Measurements from ENCODE around the gene GLT6D1. TPM values are rescaled to one million over a fixed set of nuclear protein-coding genes. Genes with fewer than 3 reads are reported as not detected.

GLT6D1 gene
- total and polyA plus RNA-seq, 2 of the 13 experiments (the other 11 are each of a cell fraction or from before 2014, with no cell fraction given), result not detected

- in situ Hi-C loops (cut with HindIII; ENCODE audit: extremely low pct_ligation_motif_present, low pct_unique_long_range_greater_than_20kb), result no loop called here
- DNase-seq (ENCODE audit: low spot score), result no peak
- intact Hi-C loops (cut with micrococcal nuclease; ENCODE audit: unreplicated experiment), result no loop called here
- no peaks in the 10 kb centered on the region for H3K79me2 ChIP-seq (ENCODE audit: insufficient read depth, low read length)
- H3K9me3 ChIP-seq (ENCODE audit: low read length), result no peaks in the 10 kb centered on the region
- no peak overlapping the region for H3K4me2 ChIP-seq (ENCODE audit: low read depth, low read length)
- POLR2A ChIA-PET, result no interaction called here
- no peak for FAIRE-seq
- no peaks in the 10 kb centered on the region for H3K4me1 ChIP-seq (ENCODE audit: insufficient read depth, low read length)
- H4K20me1 ChIP-seq (ENCODE audit: insufficient read depth, low read length), result no peaks in the 10 kb centered on the region
- 49% methylated on average over 11 of the region's 11 CpGs for WGBS (ENCODE audit: low lambda C conversion rate)
- BruUV-seq (replicated peaks), result no TSS peak
- no peak overlapping the region for H3K4me3 ChIP-seq (replicated peaks in 1 of 3; ENCODE audit: insufficient read depth in 1 of 3, low read depth in 2 of 3, low read length in 3 of 3)
- ATAC-seq, result no peak
- H3K9ac ChIP-seq (ENCODE audit: insufficient read depth, low read depth, low read length), result no peak overlapping the region
- no peaks in the 10 kb centered on the region for H3K36me3 ChIP-seq (replicated peaks in 1 of 2; ENCODE audit: control insufficient read depth in 1 of 2, insufficient read depth in 2 of 2, low read length in 2 of 2)
- peaks cover 9 to 42% of the 10 kb centered on the region in 2 experiments; a peak in 4 of 5 replicates for H3K27me3 ChIP-seq (ENCODE audit: control insufficient read depth in 1 of 2, insufficient read depth in 2 of 2, low read length in 2 of 2)
- CTCF ChIA-PET (ENCODE audit: low intra/inter-chr PET ratio, low total read pairs), result no interaction called here
- no peak overlapping the region for H3K27ac ChIP-seq (ENCODE audit: extremely low read length, insufficient read depth, low read length)
- H2AFZ ChIP-seq (ENCODE audit: low read length), result no peak overlapping the region
- no peak for TF ChIP-seq NONO (IDR thresholded peaks at IDR 0.05)
- no peak for TF ChIP-seq NONO (CRISPR knock-in tag; conservative IDR thresholded peaks at IDR 0.05)
- TF ChIP-seq MLX (CRISPR knock-in tag; IDR thresholded peaks at IDR 0.05), result no peak
These were observed 32.5 kb downstream of the GLT6D1 start for GRCh38 chr9:135606885-135607259.

- Histone ChIP-seq H3K36me3 (replicated peaks in 1 of 2; ENCODE audit: control insufficient read depth in 1 of 2, insufficient read depth in 2 of 2, low read length in 2 of 2) (no peaks in the 10 kb centered on the region), H3K79me2 (ENCODE audit: insufficient read depth, low read length) (no peaks in the 10 kb centered on the region), H3K27me3 (ENCODE audit: control insufficient read depth in 1 of 2, insufficient read depth in 2 of 2, low read length in 2 of 2) (peaks cover 8 to 37% of the 10 kb centered on the region in 2 experiments; a peak in 4 of 5 replicates), H3K4me3 (replicated peaks in 1 of 3; ENCODE audit: insufficient read depth in 1 of 3, low read depth in 2 of 3, low read length in 3 of 3) (no peak overlapping the region), H3K27ac (ENCODE audit: extremely low read length, insufficient read depth, low read length) (no peak overlapping the region), H3K9ac (ENCODE audit: insufficient read depth, low read depth, low read length) (no peak overlapping the region), H3K4me2 (ENCODE audit: low read depth, low read length) (no peak overlapping the region), H4K20me1 (ENCODE audit: insufficient read depth, low read length) (no peaks in the 10 kb centered on the region), H2AFZ (ENCODE audit: low read length) (no peak overlapping the region), H3K9me3 (ENCODE audit: low read length) (no peaks in the 10 kb centered on the region), H3K4me1 (ENCODE audit: insufficient read depth, low read length) (no peaks in the 10 kb centered on the region)
- intact Hi-C loops (cut with micrococcal nuclease; ENCODE audit: unreplicated experiment), result no loop called here
- no TSS peak for BruUV-seq (replicated peaks)
- POLR2A ChIA-PET, result no interaction called here
- ATAC-seq, result no peak
- in situ Hi-C loops (cut with HindIII; ENCODE audit: extremely low pct_ligation_motif_present, low pct_unique_long_range_greater_than_20kb), result no loop called here
- CTCF ChIA-PET (ENCODE audit: low intra/inter-chr PET ratio, low total read pairs), result no interaction called here
- FAIRE-seq, result no peak
- 20% methylated on average over 7 of the region's 14 CpGs for WGBS (ENCODE audit: low lambda C conversion rate)
- no peak for DNase-seq (ENCODE audit: low spot score)
- TF ChIP-seq ATF1 (CRISPR knock-in tag; IDR thresholded peaks at IDR 0.05), result no peak
- no peak for TF ChIP-seq ZNF558 (CRISPR knock-in tag; IDR thresholded peaks at IDR 0.05; ENCODE audit: borderline replicate concordance)
- no peak for TF ChIP-seq KAT8 (CRISPR knock-in tag; IDR thresholded peaks at IDR 0.05)
- TF ChIP-seq ZNF577 (CRISPR knock-in tag; IDR thresholded peaks at IDR 0.05; ENCODE audit: borderline replicate concordance, low read depth), result no peak
- no peak for TF ChIP-seq ELF4 (CRISPR knock-in tag; IDR thresholded peaks at IDR 0.05; ENCODE audit: borderline replicate concordance)
- TF ChIP-seq ZNF280D (CRISPR knock-in tag; IDR thresholded peaks at IDR 0.05), result no peak
- TF ChIP-seq ZNF430 (CRISPR knock-in tag; IDR thresholded peaks at IDR 0.05), result no peak
- no peak for TF ChIP-seq NONO (IDR thresholded peaks at IDR 0.05)
- TF ChIP-seq NONO (CRISPR knock-in tag; conservative IDR thresholded peaks at IDR 0.05), result no peak
- no peak for TF ChIP-seq ZNF44 (CRISPR knock-in tag; IDR thresholded peaks at IDR 0.05)
- TF ChIP-seq GTF3A (CRISPR knock-in tag; conservative IDR thresholded peaks at IDR 0.05), result no peak
- TF ChIP-seq ZBTB1 (CRISPR knock-in tag; IDR thresholded peaks at IDR 0.05; ENCODE audit: borderline replicate concordance), result no peak
- no peak for TF ChIP-seq ZBTB39 (CRISPR knock-in tag; IDR thresholded peaks at IDR 0.05)
These were observed 34.0 kb downstream of the GLT6D1 start for GRCh38 chr9:135605238-135605781.
